Thyroid gland (tissue), 4 donors: ENCODE data around the gene COL27A1.

ENCODE experiments used
- CTCF ChIP-seq, 6 experiments: fragments of 200-600 bp in 3 of 6; fragments of 450-650 bp in 3 of 6; sonication (generic) in 3 of 6; IDR thresholded peaks; one replicate each; pipeline ENCODE4 v1.5.1; 2016 to 2019; ENCODE audit warnings: antibody characterized with exemption in 6 of 6, mild to moderate bottlenecking in 2 of 6, inconsistent platforms in 1 of 6, moderate library complexity in 1 of 6
- POLR2A ChIP-seq, 2 donors: fragments of 450-650 bp; IDR thresholded peaks; one replicate each; pipeline ENCODE4 v1.6.1; 2017; ENCODE audit warnings: antibody characterized with exemption in 2 of 2, mild to moderate bottlenecking in 2 of 2, moderate library complexity in 1 of 2

- TF ChIP-seq POLR2A (IDR thresholded peaks at IDR 0.05) = no peak
- no peak for TF ChIP-seq CTCF (IDR thresholded peaks at IDR 0.05)
These were observed 26.5 kb downstream of the COL27A1 start for GRCh38 chr9:114181607-114182409.
